Gastroesophageal sphincter (tissue), 4 donors: ENCODE measurements around the gene ABCC12. TPM values are rescaled to one million over a fixed set of nuclear protein-coding genes. Genes with fewer than 3 reads are reported as not detected.

ENCODE experiments used
- ATAC-seq: fragments of 150-250 bp; one replicate; pipeline ENCODE4 v1.9.1; 2016; ENCODE audit warnings: mild to moderate bottlenecking, moderate library complexity
- H3K27ac ChIP-seq, 4 donors: fragments of 200-600 bp; sonication (generic) in 3 of 4; 1 replicate in 3 of 4; 2 replicates in 1 of 4; pipeline ENCODE4 v1.5.1; 2016 to 2019
- H3K27me3 ChIP-seq: fragments of 200-600 bp; sonication (generic); one replicate; pipeline ENCODE4 v1.5.1; 2019
- H3K36me3 ChIP-seq, 2 donors: fragments of 200-600 bp; sonication (generic); one replicate each; pipeline ENCODE4 v1.5.1; 2019; ENCODE audit warnings: control low read depth in 1 of 2
- H3K4me1 ChIP-seq, 3 donors: fragments of 200-600 bp; sonication (generic); 1 replicate in 2 of 3; 2 replicates in 1 of 3; pipeline ENCODE4 v1.5.1; 2016 to 2019; ENCODE audit warnings: control low read depth in 2 of 3
- H3K4me3 ChIP-seq, 2 donors: fragments of 200-600 bp; sonication (generic); one replicate each; pipeline ENCODE4 v1.5.1; 2019; ENCODE audit warnings: mild to moderate bottlenecking in 1 of 2, moderate library complexity in 1 of 2
- H3K9me3 ChIP-seq, 3 donors: fragments of 200-600 bp; sonication (generic); one replicate each; pipeline ENCODE4 v1.5.1; 2017 to 2019; ENCODE audit warnings: control low read depth in 2 of 3
- EP300 ChIP-seq: sonication (generic); formaldehyde crosslinking; IDR thresholded peaks from one replicate; pipeline ENCODE4 v1.6.1; 2017; ENCODE audit warnings: antibody characterized with exemption, mild to moderate bottlenecking
- POLR2A ChIP-seq, 2 donors: fragments of 450-650 bp; IDR thresholded peaks; one replicate each; pipeline ENCODE4 v1.6.1; 2017; ENCODE audit warnings: antibody characterized with exemption in 2 of 2, mild to moderate bottlenecking in 2 of 2, moderate library complexity in 1 of 2
- POLR2AphosphoS5 ChIP-seq: sonication (generic); formaldehyde crosslinking; IDR thresholded peaks from one replicate; pipeline ENCODE4 v1.6.1; 2017; ENCODE audit warnings: antibody characterized with exemption
- WGBS, 2 donors: methylation state at CpG; one replicate each; pipeline ENCODE4 v1.1.5; 2018; ENCODE audit warnings: low coverage in 1 of 2; 5-methylcytosine and 5-hydroxymethylcytosine counted together
- total RNA-seq, 4 donors: library from RNA; depleted of rRNA; stranded (reverse); fragments of >200 nt; gene quantifications; one replicate each; pipeline ENCODE4 v1.1.0, GENCODE V29; 2016
- TF ChIP-seq, protein P1 (sequence below), 4 experiments: fragments of 200-600 bp in 2 of 4; fragments of 450-650 bp in 2 of 4; sonication (generic) in 1 of 4; IDR thresholded peaks; one replicate each; pipeline ENCODE4 v1.5.1; 2017 to 2019; ENCODE audit warnings: antibody characterized with exemption in 4 of 4, mild to moderate bottlenecking in 2 of 4, moderate library complexity in 2 of 4

The ABCC12 gene
- total RNA-seq, 4 donors from 2014 or later = not detected

DNA sequence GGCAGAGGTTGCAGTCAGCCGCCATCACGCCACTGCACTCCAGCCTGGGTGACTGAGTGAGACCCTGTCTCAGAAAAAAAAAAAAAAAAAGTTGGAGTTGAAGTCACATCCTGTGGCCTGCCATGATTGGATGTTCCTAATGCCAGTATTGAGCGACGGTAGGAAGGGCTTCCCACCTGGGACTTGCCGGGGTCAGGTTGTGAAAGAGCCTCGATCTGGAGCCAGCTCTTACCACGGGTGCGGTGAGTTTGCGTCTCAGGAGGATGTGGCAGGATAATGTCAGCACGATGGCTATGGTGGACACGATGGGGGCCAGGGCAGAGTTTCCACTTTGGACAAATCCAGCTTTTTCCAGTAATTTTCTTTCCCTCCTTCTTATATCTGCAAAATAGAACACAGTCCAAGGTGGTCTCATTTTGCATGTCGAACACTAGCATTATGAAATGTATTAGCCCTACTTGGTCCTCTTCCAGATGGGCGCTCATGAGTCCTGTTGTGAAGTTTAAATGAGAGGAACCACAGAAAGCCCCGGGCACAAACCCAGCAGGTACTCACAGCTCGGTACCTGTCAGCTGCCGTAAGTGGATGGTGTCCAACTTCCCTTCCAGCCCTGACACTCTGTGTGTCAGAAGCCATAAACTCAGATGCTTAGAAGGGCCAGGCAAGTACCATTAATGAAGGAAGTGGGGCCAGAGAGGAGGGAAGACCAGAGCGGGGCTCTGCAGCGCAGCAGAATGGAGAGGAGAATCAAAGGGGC is 22.2 kb downstream of the ABCC12 start:
- no peaks in the 10 kb centered on the region for H3K36me3 ChIP-seq
- no peaks in the 10 kb centered on the region for H3K9me3 ChIP-seq
- WGBS, 2 donors = 79 to 93% methylated on average over 11 to 16 of the region's 18 CpGs
- H3K4me3 ChIP-seq = no peak overlapping the region
- no peaks in the 10 kb centered on the region for H3K27me3 ChIP-seq
- no peak overlapping the region for H3K27ac ChIP-seq
- ATAC-seq = no peak
- H3K4me1 ChIP-seq = no peaks in the 10 kb centered on the region
- TF ChIP-seq, protein P1, sequence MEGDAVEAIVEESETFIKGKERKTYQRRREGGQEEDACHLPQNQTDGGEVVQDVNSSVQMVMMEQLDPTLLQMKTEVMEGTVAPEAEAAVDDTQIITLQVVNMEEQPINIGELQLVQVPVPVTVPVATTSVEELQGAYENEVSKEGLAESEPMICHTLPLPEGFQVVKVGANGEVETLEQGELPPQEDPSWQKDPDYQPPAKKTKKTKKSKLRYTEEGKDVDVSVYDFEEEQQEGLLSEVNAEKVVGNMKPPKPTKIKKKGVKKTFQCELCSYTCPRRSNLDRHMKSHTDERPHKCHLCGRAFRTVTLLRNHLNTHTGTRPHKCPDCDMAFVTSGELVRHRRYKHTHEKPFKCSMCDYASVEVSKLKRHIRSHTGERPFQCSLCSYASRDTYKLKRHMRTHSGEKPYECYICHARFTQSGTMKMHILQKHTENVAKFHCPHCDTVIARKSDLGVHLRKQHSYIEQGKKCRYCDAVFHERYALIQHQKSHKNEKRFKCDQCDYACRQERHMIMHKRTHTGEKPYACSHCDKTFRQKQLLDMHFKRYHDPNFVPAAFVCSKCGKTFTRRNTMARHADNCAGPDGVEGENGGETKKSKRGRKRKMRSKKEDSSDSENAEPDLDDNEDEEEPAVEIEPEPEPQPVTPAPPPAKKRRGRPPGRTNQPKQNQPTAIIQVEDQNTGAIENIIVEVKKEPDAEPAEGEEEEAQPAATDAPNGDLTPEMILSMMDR (IDR thresholded peaks at IDR 0.05) = no peak
- no peak for TF ChIP-seq POLR2AphosphoS5
- no peak for TF ChIP-seq EP300

DNA sequence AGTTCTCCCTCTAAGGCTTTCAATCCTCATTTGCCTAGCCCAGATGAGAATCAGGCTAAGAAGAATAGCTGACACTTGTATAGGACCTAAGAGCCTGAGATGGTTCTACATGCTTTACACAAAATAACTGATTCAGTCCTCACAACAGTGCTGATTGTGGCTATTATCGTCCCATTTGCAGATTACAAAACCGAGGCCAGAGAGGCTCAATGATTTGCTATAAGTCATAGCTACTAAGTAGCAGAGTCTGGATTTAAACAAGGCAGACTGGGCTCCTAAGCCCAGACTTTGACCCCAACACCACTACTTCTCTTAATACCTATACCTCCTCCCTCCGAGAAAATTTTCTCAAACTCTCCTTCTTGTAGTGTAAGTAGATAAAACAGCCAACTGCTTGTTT is 23.1 kb downstream of the ABCC12 start:
- no peaks in the 10 kb centered on the region for H3K36me3 ChIP-seq
- no peaks in the 10 kb centered on the region for H3K9me3 ChIP-seq
- WGBS, 2 donors = 67% methylated on average over 2 of the region's 3 CpGs; no CpG with 5 or more reads in 1 of the 2 donors
- no peaks in the 10 kb centered on the region for H3K27me3 ChIP-seq
- no peaks in the 10 kb centered on the region for H3K4me1 ChIP-seq
- H3K4me3 ChIP-seq = no peak overlapping the region
- H3K27ac ChIP-seq = no peak overlapping the region
- TF ChIP-seq POLR2A (IDR thresholded peaks at IDR 0.05) = no peak
- TF ChIP-seq EP300 = no peak
- TF ChIP-seq POLR2AphosphoS5 = no peak
- no peak for ATAC-seq

DNA sequence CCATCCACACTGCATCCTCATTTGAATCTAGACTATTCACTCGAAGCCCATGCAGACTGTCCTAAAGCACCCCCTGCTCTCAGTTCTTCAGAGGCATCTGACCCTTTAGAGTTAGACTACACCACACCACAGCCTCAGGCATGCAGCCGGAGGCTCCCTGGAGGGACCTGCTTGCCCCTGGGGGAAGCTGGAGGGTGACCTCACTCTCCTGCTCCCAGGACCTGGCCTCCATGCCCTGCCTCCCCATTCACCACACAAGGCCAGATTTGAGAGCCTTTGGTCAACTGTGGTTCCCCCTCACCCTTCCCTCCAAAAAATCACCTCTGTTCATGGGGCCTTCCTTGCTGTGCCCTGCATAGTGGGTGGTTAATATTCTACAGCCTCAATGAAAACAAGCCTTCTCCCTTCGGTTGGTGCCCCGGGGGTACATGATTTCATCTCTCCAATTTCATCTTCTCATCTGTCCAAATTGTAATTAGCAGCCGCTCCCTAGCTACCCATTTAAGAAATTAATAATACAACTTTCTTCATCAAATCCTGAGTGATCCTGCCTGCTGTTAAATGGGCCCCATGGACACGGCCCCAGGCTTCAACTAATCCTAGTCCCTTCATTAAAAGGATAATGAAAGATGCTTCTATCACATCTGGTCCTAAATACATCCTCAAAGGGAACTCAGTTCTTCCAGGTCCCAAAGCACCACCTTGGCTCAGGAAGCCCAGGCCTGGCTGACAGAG is 24.4 kb downstream of the ABCC12 start:
- ATAC-seq = no peak
- no peak overlapping the region for H3K27ac ChIP-seq
- WGBS, 2 donors = 80 to 92% methylated on average over 4 of the region's 6 CpGs
- TF ChIP-seq EP300 = no peak
- TF ChIP-seq, protein P1 (IDR thresholded peaks at IDR 0.05) = no peak
- no peak for TF ChIP-seq POLR2AphosphoS5
- no peak for TF ChIP-seq POLR2A (IDR thresholded peaks at IDR 0.05)
- no peaks in the 10 kb centered on the region for H3K27me3 ChIP-seq
- H3K4me3 ChIP-seq = no peak overlapping the region
- H3K9me3 ChIP-seq = no peaks in the 10 kb centered on the region
- no peaks in the 10 kb centered on the region for H3K36me3 ChIP-seq
- H3K4me1 ChIP-seq = no peaks in the 10 kb centered on the region

GRCh38 chr16:48129926-48130325 is 25.9 kb downstream of the ABCC12 start:
- 80 to 97% methylated on average over 3 of the region's 3 CpGs for WGBS, 2 donors
- TF ChIP-seq, protein P1 (IDR thresholded peaks at IDR 0.05) = no peak
- TF ChIP-seq POLR2AphosphoS5 (no peak), POLR2A (IDR thresholded peaks at IDR 0.05) (no peak), EP300 (no peak)
- no peaks in the 10 kb centered on the region for H3K4me1 ChIP-seq
- ATAC-seq = no peak
- H3K9me3 ChIP-seq = no peaks in the 10 kb centered on the region
- no peak overlapping the region for H3K4me3 ChIP-seq
- H3K36me3 ChIP-seq = no peaks in the 10 kb centered on the region
- H3K27me3 ChIP-seq = no peaks in the 10 kb centered on the region
- no peak overlapping the region for H3K27ac ChIP-seq

- Histone ChIP-seq H3K4me1 (no peaks in the 10 kb centered on the region), H3K36me3 (no peaks in the 10 kb centered on the region), H3K9me3 (no peaks in the 10 kb centered on the region), H3K4me3 (no peak overlapping the region), H3K27me3 (no peaks in the 10 kb centered on the region), H3K27ac (no peak overlapping the region)
- TF ChIP-seq EP300 = no peak
- WGBS, 2 donors = 84 to 100% methylated on average over 1 to 2 of the region's 2 CpGs
- ATAC-seq = no peak
These were observed 27.0 kb downstream of the ABCC12 start for GRCh38 chr16:48128769-48129168.
